Effector memory CD8-positive, alpha-beta T cell (primary cell): ENCODE data around the gene ZNF524.

ENCODE experiments used
- ATAC-seq: fragments of 150-1000 bp; cut with Tn5 transposase; replicated peaks from 2 replicates; pipeline ENCODE4 v1.10.0; 2021; ENCODE audit warnings: mild to moderate bottlenecking, moderate library complexity
- DNase-seq, 3 experiments: peaks; one replicate each; pipeline ENCODE4 v3.0.0; 2021
- H3K27ac Mint-ChIP-seq, 2 donors: one replicate each; pipeline ENCODE4 v1.8.0; 2022; ENCODE audit warnings: mild to moderate bottlenecking in 2 of 2, mixed read lengths in 2 of 2, moderate library complexity in 2 of 2
- H3K27me3 Mint-ChIP-seq, 2 donors: one replicate each; pipeline ENCODE4 v1.8.0; 2022; ENCODE audit warnings: mixed read lengths in 2 of 2
- H3K36me3 Mint-ChIP-seq: one replicate; pipeline ENCODE4 v1.8.0; 2022; ENCODE audit warnings: mild to moderate bottlenecking, moderate library complexity, mixed read lengths; ENCODE audit not compliant: insufficient read depth
- H3K4me1 Mint-ChIP-seq, 2 donors: one replicate each; pipeline ENCODE4 v1.8.0; 2022; ENCODE audit warnings: low read depth in 2 of 2, mixed read lengths in 2 of 2
- H3K4me3 Mint-ChIP-seq, 2 donors: one replicate each; pipeline ENCODE4 v1.8.0; 2022; ENCODE audit warnings: mild to moderate bottlenecking in 2 of 2, mixed read lengths in 2 of 2, moderate library complexity in 2 of 2
- H3K9me3 Mint-ChIP-seq, 2 donors: one replicate each; pipeline ENCODE4 v1.8.0; 2022; ENCODE audit warnings: mixed read lengths in 2 of 2

Gene ZNF524

DNA sequence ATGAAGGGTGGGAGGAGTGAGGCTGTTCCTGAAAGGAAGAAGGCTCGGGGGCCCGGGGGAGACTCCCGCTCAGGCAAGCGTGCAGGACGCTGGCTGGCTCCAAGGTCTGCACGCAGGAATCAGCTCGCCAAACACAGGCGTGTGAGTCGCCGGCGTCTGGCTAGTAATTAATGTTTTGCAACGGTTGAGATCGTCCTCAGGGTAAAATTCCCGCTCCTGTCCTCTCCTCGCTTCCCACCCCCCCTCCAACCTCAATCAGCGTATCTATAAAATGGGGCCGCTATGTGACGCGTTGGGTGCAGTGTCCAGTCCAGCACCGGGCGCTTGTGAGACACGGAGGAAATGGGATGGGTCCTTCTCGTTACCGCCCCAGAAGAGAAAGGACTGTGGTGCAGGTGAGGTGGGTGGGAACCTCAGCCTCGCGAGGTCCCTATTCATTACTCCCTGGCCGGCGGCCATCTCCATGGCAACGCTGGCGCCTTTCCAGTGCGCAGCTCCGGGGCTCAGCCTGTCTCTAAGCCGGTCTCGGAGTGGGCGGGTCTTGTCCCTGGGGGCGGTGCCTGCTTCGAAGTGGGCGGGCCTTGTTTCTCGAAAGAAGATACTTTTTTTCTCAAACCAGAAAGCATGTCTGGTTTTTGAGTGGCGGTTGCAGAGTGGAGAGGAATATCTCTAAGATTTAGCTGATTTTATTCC, 13.0 kb upstream of the ZNF524 start:
- Mint-ChIP-seq H3K27me3 (no peaks in the 10 kb centered on the region), H3K36me3 (peaks cover 5% of the 10 kb centered on the region), H3K9me3 (no peaks in the 10 kb centered on the region), H3K4me3 (peak overlapping the region; percentile 69 to 80), H3K27ac (peak overlapping the region; percentile 28 to 59), H3K4me1 (peaks cover 11 to 20% of the 10 kb centered on the region in 2 donors)
- ATAC-seq = peak; percentile 99
- DNase-seq = peak; percentile 95 to 96 (median 95)

DNA sequence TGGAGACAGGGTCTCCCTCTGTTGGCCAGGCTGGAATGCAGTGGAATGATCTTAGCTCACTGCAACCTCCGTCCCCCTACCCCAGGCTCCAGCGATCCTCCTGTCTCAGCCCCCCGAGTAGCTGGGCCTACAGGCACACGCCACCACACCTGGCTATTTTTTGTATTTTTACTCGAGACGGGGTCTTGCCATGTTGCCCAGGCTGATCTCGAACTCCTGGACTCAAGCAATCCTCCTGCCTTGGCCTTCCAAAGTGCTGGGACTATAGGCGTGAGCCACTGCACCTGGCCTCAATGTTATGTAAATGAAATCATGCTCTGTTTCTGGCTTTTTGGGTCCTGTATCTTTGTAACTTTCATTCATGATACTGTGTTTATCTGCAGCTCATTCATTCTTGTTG, 11.3 kb upstream of the ZNF524 start:
- DNase-seq (no peak), ATAC-seq (no peak)
- H3K27ac Mint-ChIP-seq = no peak overlapping the region
- peaks cover 5% of the 10 kb centered on the region for H3K36me3 Mint-ChIP-seq
- peaks cover 11 to 20% of the 10 kb centered on the region in 2 donors for H3K4me1 Mint-ChIP-seq
- no peak overlapping the region for H3K4me3 Mint-ChIP-seq
- H3K9me3 Mint-ChIP-seq = no peaks in the 10 kb centered on the region
- H3K27me3 Mint-ChIP-seq = no peaks in the 10 kb centered on the region

DNA sequence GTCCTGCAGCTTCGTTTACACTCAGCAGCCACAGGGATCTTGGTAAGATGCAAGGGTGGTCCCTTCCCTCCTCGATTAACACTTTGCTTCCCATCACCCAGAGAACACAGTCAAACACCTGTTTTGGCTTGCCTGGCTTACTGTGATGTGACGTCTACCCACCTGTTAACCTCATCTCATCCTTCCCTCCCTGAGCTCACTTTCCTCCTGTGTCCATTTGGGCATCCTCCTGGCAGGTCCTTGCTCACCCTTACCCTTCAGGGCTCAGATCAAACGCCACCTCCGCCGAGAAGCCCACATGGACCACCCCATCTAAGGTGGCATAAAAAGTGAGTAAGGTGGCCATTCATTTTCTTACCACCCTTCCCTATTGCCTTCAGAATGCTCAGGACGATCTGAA, 10.0 kb upstream of the ZNF524 start:
- peaks cover 5% of the 10 kb centered on the region for H3K36me3 Mint-ChIP-seq
- H3K4me1 Mint-ChIP-seq = peaks cover 11 to 20% of the 10 kb centered on the region in 2 donors
- no peaks in the 10 kb centered on the region for H3K9me3 Mint-ChIP-seq
- no peaks in the 10 kb centered on the region for H3K27me3 Mint-ChIP-seq
- no peak overlapping the region for H3K27ac Mint-ChIP-seq
- ATAC-seq = no peak
- no peak overlapping the region for H3K4me3 Mint-ChIP-seq
- no peak for DNase-seq

DNA sequence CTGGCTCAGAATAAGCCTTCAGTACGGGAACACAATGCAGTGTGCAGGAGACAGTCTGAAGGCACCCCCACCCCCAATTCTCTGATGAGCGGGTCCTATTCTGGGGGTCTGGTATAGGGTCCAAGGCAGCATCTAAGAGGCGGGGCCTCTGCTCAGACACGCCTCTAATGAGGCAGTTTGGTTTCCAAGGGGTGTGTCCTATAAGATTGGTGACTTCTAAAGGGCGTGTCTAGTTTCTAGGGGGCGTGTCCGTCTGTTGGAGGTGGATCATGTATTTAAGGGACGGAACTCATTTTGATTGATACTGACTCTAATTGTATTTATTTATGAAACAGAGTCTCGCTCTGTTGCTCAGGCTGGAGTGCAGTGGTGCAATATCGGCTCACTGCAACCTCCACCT, 9.5 kb upstream of the ZNF524 start:
- H3K4me3 Mint-ChIP-seq = no peak overlapping the region
- no peak for DNase-seq
- ATAC-seq = no peak
- H3K9me3 Mint-ChIP-seq = no peaks in the 10 kb centered on the region
- H3K36me3 Mint-ChIP-seq = peaks cover 7% of the 10 kb centered on the region
- H3K27ac Mint-ChIP-seq = no peak overlapping the region
- H3K4me1 Mint-ChIP-seq = peaks cover 6 to 15% of the 10 kb centered on the region in 2 donors
- no peaks in the 10 kb centered on the region for H3K27me3 Mint-ChIP-seq

DNA sequence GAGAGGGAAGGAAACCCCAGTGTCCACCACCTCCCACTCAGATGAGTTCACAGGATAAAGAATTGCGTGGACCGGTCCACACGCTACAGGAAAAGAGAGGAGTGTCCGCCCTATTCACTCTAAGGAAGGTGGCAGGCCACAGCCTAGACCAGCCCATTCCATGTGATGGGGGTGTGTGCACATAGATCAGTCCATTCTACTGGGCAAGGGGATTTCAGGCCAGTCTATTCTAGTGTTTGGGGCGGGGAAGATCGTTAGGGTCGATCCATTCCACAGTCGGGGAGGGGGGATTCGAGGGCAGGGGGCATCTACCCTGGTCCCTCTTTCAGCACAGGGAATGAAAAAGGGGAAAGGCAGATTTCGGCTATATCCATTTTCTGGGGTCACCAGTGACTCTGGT, 8.5 kb upstream of the ZNF524 start:
- ATAC-seq = no peak

DNA sequence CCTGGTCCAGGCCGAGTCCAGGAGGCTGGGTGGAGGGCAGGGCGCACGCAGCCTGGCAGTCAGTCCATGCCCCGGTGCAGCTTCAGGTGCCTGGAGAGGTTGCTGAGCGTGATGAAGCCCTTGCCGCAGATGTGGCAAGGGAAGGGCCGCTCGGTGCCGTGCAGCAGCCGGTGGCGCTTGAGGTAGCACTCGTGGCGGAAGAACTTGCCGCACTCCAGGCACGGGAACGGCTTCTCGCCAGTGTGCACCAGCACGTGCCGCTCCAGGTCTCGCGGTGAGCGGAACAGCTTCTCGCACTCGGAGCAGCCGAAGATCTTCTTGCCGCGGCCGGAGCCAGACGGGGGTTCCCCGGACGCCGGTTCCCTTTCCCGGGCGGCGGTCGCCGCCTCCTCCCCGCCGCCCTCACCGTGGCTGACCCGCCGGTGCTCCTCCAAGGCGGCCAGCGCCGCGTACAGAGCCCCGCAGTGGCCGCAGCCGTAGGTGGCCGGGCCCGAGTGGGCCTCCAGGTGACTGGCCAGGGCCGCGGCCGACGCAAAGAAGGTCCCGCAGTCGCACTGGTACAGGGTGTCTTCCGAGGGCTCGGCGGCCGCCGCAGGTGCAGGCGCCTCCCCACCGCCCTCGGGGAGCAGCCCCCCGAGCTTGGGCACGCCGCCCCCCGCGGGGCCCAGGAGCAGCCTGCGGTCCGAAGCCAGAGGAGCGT, 7.5 kb upstream of the ZNF524 start:
- DNase-seq = no peak
- Mint-ChIP-seq H3K9me3 (no peaks in the 10 kb centered on the region), H3K4me3 (no peak overlapping the region), H3K4me1 (no peaks in the 10 kb centered on the region), H3K27ac (no peak overlapping the region), H3K36me3 (peaks cover 10% of the 10 kb centered on the region), H3K27me3 (no peaks in the 10 kb centered on the region)
- no peak for ATAC-seq

More for the DNA sequence above, 8.5 kb upstream of the ZNF524 start:
- H3K36me3 Mint-ChIP-seq = peaks cover 11% of the 10 kb centered on the region
- peaks cover 5 to 8% of the 10 kb centered on the region in 2 donors for H3K4me1 Mint-ChIP-seq
- no peaks in the 10 kb centered on the region for H3K27me3 Mint-ChIP-seq
- no peak overlapping the region for H3K4me3 Mint-ChIP-seq
- no peak for DNase-seq
- no peak overlapping the region for H3K27ac Mint-ChIP-seq
- H3K9me3 Mint-ChIP-seq = no peaks in the 10 kb centered on the region

DNA sequence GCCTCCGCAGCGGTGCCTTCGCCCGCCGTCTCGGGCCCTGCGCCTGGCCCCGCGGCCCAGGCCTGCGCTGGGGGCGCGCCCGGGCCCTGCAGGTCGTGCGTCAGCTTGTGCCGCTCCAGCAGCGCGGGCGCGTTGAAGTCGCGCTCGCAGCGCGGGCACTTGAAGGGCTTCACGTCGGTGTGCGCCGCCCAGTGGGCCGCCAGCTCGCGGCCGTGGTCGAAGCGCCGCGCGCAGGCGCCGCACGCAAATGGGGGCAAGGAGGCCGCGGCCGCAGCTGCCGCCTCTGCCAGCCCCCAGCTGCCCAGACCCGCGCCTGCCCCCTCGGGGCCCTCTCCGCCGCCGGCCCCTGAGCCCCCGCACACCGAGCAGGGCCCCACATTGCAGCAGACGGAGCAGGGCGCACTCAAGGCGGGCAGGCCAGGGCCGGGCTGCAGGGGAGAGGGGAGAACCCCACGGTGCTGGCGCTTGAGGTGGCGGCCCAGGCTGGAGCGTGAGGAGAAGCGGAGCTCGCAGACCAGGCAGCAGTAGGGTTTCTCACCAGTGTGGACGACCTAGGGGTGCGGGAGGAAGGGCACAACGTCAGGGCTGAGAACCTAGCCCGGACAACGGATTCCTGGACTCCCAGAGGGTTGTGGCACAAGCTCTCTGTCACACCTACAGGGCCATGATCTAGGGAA, 6.9 kb upstream of the ZNF524 start:
- ATAC-seq = no peak

DNA sequence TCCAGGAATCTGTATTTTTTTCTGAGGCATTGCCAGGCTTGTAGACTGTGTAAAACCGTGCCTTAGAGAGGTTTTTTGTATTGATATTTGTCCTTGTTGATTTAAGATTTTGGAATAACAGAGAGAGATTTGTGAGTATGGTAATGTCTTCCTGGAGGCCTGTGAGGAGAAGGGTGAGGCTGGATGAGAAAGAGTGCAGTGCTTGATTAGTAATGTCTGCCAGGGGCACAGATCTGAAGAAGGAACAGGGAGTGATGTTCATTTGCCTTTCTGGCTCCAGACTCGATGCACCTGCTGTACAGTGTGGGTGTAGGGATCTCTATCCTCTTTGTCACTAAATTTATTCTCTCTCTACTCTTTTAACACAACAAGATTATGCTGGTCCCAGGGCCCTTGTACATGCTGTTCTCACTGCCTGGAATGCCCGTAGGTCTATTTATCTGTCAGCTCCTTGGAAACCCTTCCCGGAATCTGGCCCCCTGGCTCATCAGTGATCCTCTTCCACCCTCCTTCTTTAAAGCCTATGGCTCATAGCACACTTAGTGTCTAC, 5.0 kb upstream of the ZNF524 start:
- DNase-seq (no peak), ATAC-seq (no peak)
- H3K9me3 Mint-ChIP-seq = peaks cover 0 to 4% of the 10 kb centered on the region in 2 donors
- no peaks in the 10 kb centered on the region for H3K27me3 Mint-ChIP-seq
- H3K4me3 Mint-ChIP-seq = no peak overlapping the region
- peaks cover 21% of the 10 kb centered on the region for H3K36me3 Mint-ChIP-seq
- no peak overlapping the region for H3K27ac Mint-ChIP-seq
- peaks cover 6% of the 10 kb centered on the region in 2 donors for H3K4me1 Mint-ChIP-seq

More for the DNA sequence above, 6.9 kb upstream of the ZNF524 start:
- no peaks in the 10 kb centered on the region for H3K9me3 Mint-ChIP-seq
- H3K27ac Mint-ChIP-seq = no peak overlapping the region
- H3K4me3 Mint-ChIP-seq = no peak overlapping the region
- H3K27me3 Mint-ChIP-seq = no peaks in the 10 kb centered on the region
- peaks cover 0 to 2% of the 10 kb centered on the region in 2 donors for H3K4me1 Mint-ChIP-seq
- H3K36me3 Mint-ChIP-seq = peaks cover 10% of the 10 kb centered on the region
- DNase-seq = no peak

DNA sequence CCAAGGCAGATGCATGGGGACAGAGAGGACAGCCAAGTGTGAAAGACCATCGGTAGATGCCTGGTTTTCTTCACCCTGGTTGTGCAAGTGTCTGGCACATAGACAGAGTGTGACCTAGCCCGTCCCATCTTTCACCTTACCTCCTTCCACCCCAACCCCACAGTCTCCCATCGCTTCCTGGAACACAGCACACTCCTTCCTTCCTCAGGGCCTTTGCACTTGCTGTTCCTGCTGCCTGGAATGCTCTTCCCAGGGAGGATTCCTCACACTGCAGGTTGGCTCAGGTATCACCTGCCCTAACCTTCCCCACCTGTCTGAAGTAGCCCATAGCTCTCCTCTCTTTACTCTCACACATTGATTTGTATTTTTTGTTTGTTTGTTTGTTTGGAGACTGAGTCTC, 3.8 kb upstream of the ZNF524 start:
- DNase-seq = no peak
- H3K9me3 Mint-ChIP-seq = peaks cover 0 to 4% of the 10 kb centered on the region in 2 donors
- H3K4me3 Mint-ChIP-seq = no peak overlapping the region
- peak overlapping the region in 1 of 2 donors; percentile 70 for H3K27ac Mint-ChIP-seq
- H3K36me3 Mint-ChIP-seq = peaks cover 24% of the 10 kb centered on the region
- peaks cover 13% of the 10 kb centered on the region in 2 donors for H3K4me1 Mint-ChIP-seq
- H3K27me3 Mint-ChIP-seq = no peaks in the 10 kb centered on the region
- no peak for ATAC-seq

DNA sequence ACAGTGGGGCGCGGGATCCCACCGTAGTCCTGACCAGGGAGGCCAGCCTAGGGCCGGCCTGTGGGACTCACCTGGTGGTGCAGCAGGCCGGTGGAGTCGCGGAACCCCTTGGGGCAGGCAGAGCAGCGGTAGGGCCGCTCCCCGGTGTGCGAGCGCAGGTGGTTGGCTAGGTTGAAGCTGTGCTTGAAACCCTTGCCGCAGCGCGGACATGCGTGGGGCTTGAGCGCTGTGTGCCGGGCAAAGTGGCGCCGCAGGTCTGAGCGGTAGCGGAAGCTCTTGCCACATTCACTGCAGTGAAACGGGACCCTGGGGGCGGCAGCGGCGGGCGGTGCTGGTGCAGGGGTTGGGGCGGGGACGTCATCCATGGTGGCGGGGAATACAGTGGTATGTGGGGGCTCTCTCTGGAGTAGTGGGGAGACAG, 2.6 kb upstream of the ZNF524 start:
- no peak for ATAC-seq
- no peak overlapping the region for H3K27ac Mint-ChIP-seq
- peaks cover 13 to 17% of the 10 kb centered on the region in 2 donors for H3K4me1 Mint-ChIP-seq

DNA sequence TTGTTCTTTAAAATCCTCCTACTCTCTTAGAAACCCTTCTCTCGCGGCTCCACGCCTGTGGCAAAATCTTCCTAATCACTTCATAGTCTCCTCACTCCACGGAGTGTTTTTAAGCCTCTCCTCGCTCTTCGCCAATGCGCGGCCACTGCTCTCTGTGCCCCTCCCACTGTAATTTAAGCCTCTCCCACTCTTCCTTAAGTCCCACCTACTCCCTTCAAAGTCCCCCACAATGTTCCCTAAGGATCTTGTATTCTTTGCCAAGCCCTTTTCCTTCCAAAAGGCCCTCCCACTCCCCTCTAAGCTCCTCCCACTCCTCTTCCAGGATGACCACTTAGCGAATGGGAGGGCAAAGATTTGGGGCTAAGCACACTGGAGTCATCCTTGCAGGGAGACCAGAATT, 2.1 kb upstream of the ZNF524 start:
- Mint-ChIP-seq H3K9me3 (peaks cover 0 to 4% of the 10 kb centered on the region in 2 donors), H3K4me3 (no peak overlapping the region), H3K27me3 (no peaks in the 10 kb centered on the region), H3K4me1 (peaks cover 13 to 17% of the 10 kb centered on the region in 2 donors), H3K36me3 (peaks cover 24% of the 10 kb centered on the region), H3K27ac (peak overlapping the region in 1 of 2 donors; percentile 90)
- ATAC-seq (no peak), DNase-seq (no peak)

More for the DNA sequence above, 2.6 kb upstream of the ZNF524 start:
- no peaks in the 10 kb centered on the region for H3K27me3 Mint-ChIP-seq
- H3K9me3 Mint-ChIP-seq = peaks cover 0 to 4% of the 10 kb centered on the region in 2 donors
- no peak for DNase-seq
- no peak overlapping the region for H3K4me3 Mint-ChIP-seq
- H3K36me3 Mint-ChIP-seq = peaks cover 24% of the 10 kb centered on the region

DNA sequence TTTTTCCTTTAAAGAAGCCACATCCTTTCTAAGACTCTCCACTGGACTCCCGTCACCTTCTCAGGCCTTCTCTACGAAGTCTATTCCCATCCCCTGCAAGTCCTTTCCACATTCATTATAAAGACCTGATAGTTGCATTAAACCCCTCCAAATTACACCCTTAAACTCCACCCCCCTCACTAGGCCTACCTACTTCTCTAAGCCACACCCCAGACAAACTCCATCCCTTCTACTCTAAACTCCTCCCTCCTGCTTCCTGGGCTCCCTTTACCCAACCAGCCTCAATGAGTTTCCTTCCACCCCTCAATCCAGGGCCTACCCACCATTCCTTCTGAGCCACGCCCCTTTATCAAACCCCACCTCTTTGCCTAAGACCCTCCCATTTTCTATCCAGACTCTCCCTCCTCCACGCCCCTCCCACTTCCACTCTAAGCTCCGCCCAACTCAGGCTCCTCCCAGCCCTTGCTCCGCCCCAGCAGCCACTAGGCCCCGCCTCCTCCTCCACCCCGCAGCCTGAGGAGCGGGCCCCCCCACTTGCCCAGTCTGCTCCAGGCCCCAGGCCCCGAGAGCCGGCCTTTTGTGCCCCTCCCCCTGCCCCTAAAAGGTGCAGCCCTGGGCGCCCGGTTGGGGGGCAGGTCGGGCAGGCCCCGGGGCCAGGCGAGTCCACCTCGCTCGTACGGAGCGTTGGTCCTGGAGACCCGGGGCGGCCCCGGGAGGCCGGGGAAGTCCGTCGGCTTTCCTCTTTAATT, 1.2 kb upstream of the ZNF524 start:
- Mint-ChIP-seq H3K27ac (peak overlapping the region; percentile 90 to 98), H3K27me3 (no peaks in the 10 kb centered on the region), H3K4me3 (peak overlapping the region; percentile 91 to 92), H3K36me3 (peaks cover 24% of the 10 kb centered on the region), H3K4me1 (peaks cover 13 to 17% of the 10 kb centered on the region in 2 donors), H3K9me3 (peaks cover 0 to 4% of the 10 kb centered on the region in 2 donors)
- DNase-seq (peak; percentile 96 to 99 (median 97)), ATAC-seq (peak; percentile 65)

DNA sequence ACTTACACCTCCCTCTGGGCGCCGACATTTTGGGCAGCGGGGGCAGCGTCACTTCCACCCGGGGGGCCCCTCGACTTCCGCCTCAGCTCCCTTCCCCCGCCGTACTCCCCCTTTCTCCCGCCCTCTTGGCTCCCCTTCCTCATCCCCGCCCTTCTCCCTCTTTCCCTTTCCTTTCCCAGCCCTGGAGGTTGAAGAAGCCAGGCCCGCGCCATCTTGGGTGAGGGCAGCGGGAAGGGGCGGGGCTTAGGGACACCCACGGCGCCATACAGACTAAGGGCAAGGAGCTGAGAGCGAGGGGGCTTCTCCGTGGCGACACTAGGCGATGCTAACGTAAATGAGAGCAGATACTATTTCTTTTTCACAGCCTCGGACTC, 633 bp upstream of the ZNF524 start, which contains the start of gene FIZ1:
FIZ1 (minus strand) TSS at position 50 of the 374 bp plus-strand sequence. CDS start 1,652 bp downstream, outside the sequence.
- peak within 1 kb of the TSS; percentile 91 to 92 for H3K4me3 Mint-ChIP-seq
- DNase-seq (peak; percentile 91 to 96 (median 94)), ATAC-seq (peak; percentile 72)
- H3K27me3 Mint-ChIP-seq = no peaks in the 10 kb centered on the region
- H3K36me3 Mint-ChIP-seq = peaks cover 26% of the 10 kb centered on the region
- peaks cover 15 to 21% of the 10 kb centered on the region in 2 donors for H3K4me1 Mint-ChIP-seq
- H3K9me3 Mint-ChIP-seq = peaks cover 0 to 4% of the 10 kb centered on the region in 2 donors
- H3K27ac Mint-ChIP-seq = peak within 1 kb of the TSS; percentile 90 to 98
